NOMO-1 treated with DMSO at 0.1 percent for 48 hours (cell line): ENCODE data around the gene SLC25A41.

Experiments
- DNase-seq: peaks from one replicate; lab custom pipeline; 2025; ENCODE audit not compliant: unreplicated experiment; lab: John Stamatoyannopoulos, UW

SLC25A41 gene

GRCh38 chr19:6376512-6377190, 56.9 kb downstream of the SLC25A41 start:
- DNase-seq, result no peak
